M059J (cell line): ENCODE results near the gene SUGP2. TPM values are rescaled to one million over a fixed set of nuclear protein-coding genes. Genes with fewer than 3 reads are reported as not detected.
"Not testable (repeated sequence)": the region's sequence is repeated elsewhere in the genome, so short reads cannot be mapped to it uniquely, and the experiment has no call there.

Experiments
- DNase-seq: peaks from one replicate; pipeline ENCODE4 v3.0.0-alpha.2; 2012; ENCODE audit warnings: low read depth
- total RNA-seq: library from RNA; depleted of rRNA; stranded (reverse); fragments of >200 nt; shearing (Covaris generic); gene quantifications from 2 replicates; pipeline ENCODE4 v1.2.3, GENCODE V29; 2014; rRNA removed

The SUGP2 gene
- total RNA-seq, 1 experiment from 2014 or later: 49.0 TPM

- no peak for DNase-seq
Measured at GRCh38 chr19:18954094-18954493, 79.2 kb downstream of the SUGP2 start.

GRCh38 chr19:18952364-18953003 is 80.8 kb downstream of the SUGP2 start:
- not testable (repeated sequence) for DNase-seq

GRCh38 chr19:18951721-18952281 is 81.5 kb downstream of the SUGP2 start:
- DNase-seq: peak; percentile 97

- no peak for DNase-seq
Measured at GRCh38 chr19:18949858-18950257, 83.5 kb downstream of the SUGP2 start.

- DNase-seq: no peak
Measured at GRCh38 chr19:18948976-18949356, 84.4 kb downstream of the SUGP2 start.

GRCh38 chr19:18948075-18948975 is 85.0 kb downstream of the SUGP2 start:
- peak; percentile 56 for DNase-seq

- no peak for DNase-seq
Measured at GRCh38 chr19:18946918-18947317, 86.4 kb downstream of the SUGP2 start.

- DNase-seq: no peak
Measured at GRCh38 chr19:18946335-18946734, 87.0 kb downstream of the SUGP2 start.

- no peak for DNase-seq
Measured at GRCh38 chr19:18945297-18945696, 88.0 kb downstream of the SUGP2 start.

GRCh38 chr19:18943465-18943864 is 89.9 kb downstream of the SUGP2 start:
- no peak for DNase-seq

- no peak for DNase-seq
Measured at GRCh38 chr19:18942692-18943091, 90.6 kb downstream of the SUGP2 start.

GRCh38 chr19:18941628-18942354 is 91.5 kb downstream of the SUGP2 start:
- DNase-seq: no peak

Other genes starting within 250 kb of the SUGP2 start
- not detected in 2 replicates for gene COMP, start 242.2 kb downstream of the SUGP2 start, total RNA-seq
- gene UPF1, start 201.6 kb downstream of the SUGP2 start, total RNA-seq: 85.4 and 131 TPM in 2 replicates
- 0.98 and 1.1 TPM in 2 replicates for gene CERS1, start 137.4 kb downstream of the SUGP2 start, total RNA-seq
- gene COPE, start 114.1 kb downstream of the SUGP2 start, total RNA-seq: 334 and 499 TPM in 2 replicates
- 75.5 and 76.5 TPM in 2 replicates for gene DDX49, start 113.8 kb downstream of the SUGP2 start, total RNA-seq
- gene HOMER3, start 92.3 kb downstream of the SUGP2 start, total RNA-seq: 105 and 141 TPM in 2 replicates
- gene ARMC6, start 86 bp upstream of the SUGP2 start, total RNA-seq: 38.2 and 40.3 TPM in 2 replicates
- gene SLC25A42, start 30.5 kb upstream of the SUGP2 start, total RNA-seq: 8.4 and 10.3 TPM in 2 replicates
- gene TMEM161A, start 105.0 kb upstream of the SUGP2 start, total RNA-seq: 27.4 and 33.0 TPM in 2 replicates
- gene MEF2B, start 136.7 kb upstream of the SUGP2 start, total RNA-seq: 0.25 and 0.94 TPM in 2 replicates
- 10.3 and 17.0 TPM in 2 replicates for gene BORCS8, start 158.6 kb upstream of the SUGP2 start, total RNA-seq
- 110 and 115 TPM in 2 replicates for gene RFXANK, start 158.7 kb upstream of the SUGP2 start, total RNA-seq
- gene NR2C2AP, start 169.9 kb upstream of the SUGP2 start, total RNA-seq: 22.6 and 29.4 TPM in 2 replicates
- not detected in 2 replicates for gene NCAN, start 178.4 kb upstream of the SUGP2 start, total RNA-seq
- not detected in 2 replicates for gene TM6SF2, start 239.8 kb upstream of the SUGP2 start, total RNA-seq